ENCODE data around the gene CDH6. TPM values are rescaled to one million over a fixed set of nuclear protein-coding genes. Genes with fewer than 3 reads are reported as not detected.
"Not testable (repeated sequence)": the region's sequence is repeated elsewhere in the genome, so short reads cannot be mapped to it uniquely, and the experiment has no call there.

Gene CDH6
- total RNA-seq, 1 donor from 2014 or later = 6.5 TPM

GRCh38 chr5:31350395-31350794, 156.9 kb downstream of the CDH6 start:
- no peak for DNase-seq (ENCODE audit: low spot score in 2 of 2)
- no peaks in the 10 kb centered on the region for H3K9me3 ChIP-seq
- H3K36me3 ChIP-seq = no peaks in the 10 kb centered on the region
- no peaks in the 10 kb centered on the region for H3K4me1 ChIP-seq
- no peak overlapping the region for H3K4me3 ChIP-seq
- no peak for TF ChIP-seq CTCF (IDR thresholded peaks at IDR 0.05)
- H3K27me3 ChIP-seq = no peaks in the 10 kb centered on the region
- intact Hi-C loops (cut with DNase I) = no loop called here
- H3K27ac ChIP-seq = no peak overlapping the region

GRCh38 chr5:31355337-31355736, 161.9 kb downstream of the CDH6 start:
- Histone ChIP-seq H3K27me3 (no peaks in the 10 kb centered on the region), H3K9me3 (no peaks in the 10 kb centered on the region), H3K4me3 (no peak overlapping the region), H3K27ac (no peak overlapping the region), H3K4me1 (no peaks in the 10 kb centered on the region), H3K36me3 (no peaks in the 10 kb centered on the region)
- no peak for DNase-seq (ENCODE audit: low spot score in 2 of 2)
- TF ChIP-seq CTCF (IDR thresholded peaks at IDR 0.05) = no peak
- intact Hi-C loops (cut with DNase I) = no loop called here

- Histone ChIP-seq H3K4me1 (no peaks in the 10 kb centered on the region), H3K36me3 (no peaks in the 10 kb centered on the region), H3K4me3 (no peak overlapping the region), H3K9me3 (no peaks in the 10 kb centered on the region), H3K27me3 (no peaks in the 10 kb centered on the region), H3K27ac (no peak overlapping the region)
- TF ChIP-seq CTCF (IDR thresholded peaks at IDR 0.05) = no peak
- intact Hi-C loops (cut with DNase I) = no loop called here
- DNase-seq (ENCODE audit: low spot score in 2 of 2) = no peak
Measured at GRCh38 chr5:31357038-31357437, 163.6 kb downstream of the CDH6 start.

GRCh38 chr5:31359839-31360238, 166.4 kb downstream of the CDH6 start:
- no peaks in the 10 kb centered on the region for H3K9me3 ChIP-seq
- intact Hi-C loops (cut with DNase I) = no loop called here
- no peaks in the 10 kb centered on the region for H3K27me3 ChIP-seq
- TF ChIP-seq CTCF (IDR thresholded peaks at IDR 0.05) = no peak
- H3K4me1 ChIP-seq = no peaks in the 10 kb centered on the region
- DNase-seq (ENCODE audit: low spot score in 2 of 2) = no peak
- H3K4me3 ChIP-seq = no peak overlapping the region
- no peaks in the 10 kb centered on the region for H3K36me3 ChIP-seq
- H3K27ac ChIP-seq = no peak overlapping the region

- DNase-seq (ENCODE audit: low spot score in 2 of 2) = no peak
- no peak overlapping the region for H3K27ac ChIP-seq
- H3K36me3 ChIP-seq = no peaks in the 10 kb centered on the region
- no peak overlapping the region for H3K4me3 ChIP-seq
- intact Hi-C loops (cut with DNase I) = no loop called here
- H3K4me1 ChIP-seq = no peaks in the 10 kb centered on the region
- no peaks in the 10 kb centered on the region for H3K9me3 ChIP-seq
- TF ChIP-seq CTCF (IDR thresholded peaks at IDR 0.05) = no peak
- H3K27me3 ChIP-seq = no peaks in the 10 kb centered on the region
Measured at GRCh38 chr5:31361234-31361633, 167.7 kb downstream of the CDH6 start.

- intact Hi-C loops (cut with DNase I); H3K4me3 ChIP-seq; H3K36me3 ChIP-seq; H3K27me3 ChIP-seq; H3K4me1 ChIP-seq; H3K9me3 ChIP-seq; DNase-seq (ENCODE audit: low spot score in 2 of 2); H3K27ac ChIP-seq: not testable (repeated sequence)
Measured at GRCh38 chr5:31361704-31362528, 168.4 kb downstream of the CDH6 start.
